BE2C (cell line): Measurements from ENCODE around the gene ABHD1.
"Not testable (repeated sequence)": the region's sequence is repeated elsewhere in the genome, so short reads cannot be mapped to it uniquely, and the experiment has no call there.

Experiments used
- DNase-seq: peaks from one replicate; pipeline ENCODE4 v3.0.0-alpha.2; 2020
- H3K27me3 ChIP-seq: fragments of 250-450 bp; sonication (Bioruptor Pico); 2 replicates; pipeline ENCODE4 v1.5.1; 2020; ENCODE audit warnings: mild to moderate bottlenecking
- H3K36me3 ChIP-seq: fragments of 250-450 bp; sonication (Bioruptor Pico); 2 replicates; pipeline ENCODE4 v1.5.1; 2020; ENCODE audit warnings: mild to moderate bottlenecking
- H3K4me1 ChIP-seq: fragments of 250-450 bp; sonication (Bioruptor Pico); 2 replicates; pipeline ENCODE4 v1.5.1; 2020
- H3K4me3 ChIP-seq: 2 replicates; pipeline ENCODE4 v1.5.1; 2011; ENCODE audit warnings: low read depth, low read length
- H3K9me3 ChIP-seq: fragments of 250-450 bp; sonication (Bioruptor Pico); 2 replicates; pipeline ENCODE4 v1.5.1; 2020
- TF ChIP-seq, protein P1 (sequence below): IDR thresholded peaks from 2 replicates; pipeline ENCODE4 v1.5.1; 2012; ENCODE audit warnings: mild to moderate bottlenecking, low read depth, low read length

Gene ABHD1

DNA sequence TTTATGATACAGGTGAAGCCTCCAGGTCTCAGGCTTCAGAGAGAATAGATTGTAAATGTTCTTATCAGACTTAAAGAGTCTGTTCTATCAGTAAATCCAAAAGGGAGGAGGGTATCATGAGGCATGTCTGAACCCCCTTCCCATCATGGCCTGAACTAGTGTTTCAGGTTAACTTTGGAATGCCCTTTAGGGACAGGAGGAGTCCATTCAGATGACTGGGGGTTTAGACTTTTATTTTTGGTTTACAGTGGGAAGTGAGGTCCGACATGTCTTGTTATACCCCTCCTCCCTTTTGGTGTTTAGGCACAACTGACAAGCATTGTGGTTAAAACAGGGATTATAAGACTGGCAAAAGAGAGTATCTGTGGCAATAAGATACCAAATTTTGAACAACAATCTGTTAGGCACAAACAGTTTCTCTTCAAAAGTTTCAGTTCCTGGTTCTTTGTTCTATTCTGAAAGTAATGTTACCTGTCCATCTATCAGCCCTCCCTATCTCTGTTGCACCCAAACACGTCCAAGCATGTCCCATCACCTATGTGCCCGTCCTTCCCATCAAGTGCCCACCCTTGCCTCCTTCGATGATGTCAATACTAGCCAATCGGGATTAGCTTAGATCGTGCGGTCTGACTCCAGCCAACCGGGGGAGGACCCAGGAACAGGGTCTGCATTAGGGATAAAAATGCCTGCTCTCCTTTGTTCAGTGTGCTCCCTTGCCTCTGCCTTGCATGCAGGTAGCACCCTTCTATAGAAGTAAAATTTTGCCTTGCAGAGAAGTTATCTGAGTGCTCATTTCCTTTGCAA is 41.5 kb downstream of the ABHD1 start:
- Histone ChIP-seq H3K27me3 (no peaks in the 10 kb centered on the region), H3K4me1 (no peaks in the 10 kb centered on the region), H3K9me3 (no peaks in the 10 kb centered on the region), H3K36me3 (no peaks in the 10 kb centered on the region), H3K4me3 (no peak overlapping the region)
- TF ChIP-seq, protein P1, sequence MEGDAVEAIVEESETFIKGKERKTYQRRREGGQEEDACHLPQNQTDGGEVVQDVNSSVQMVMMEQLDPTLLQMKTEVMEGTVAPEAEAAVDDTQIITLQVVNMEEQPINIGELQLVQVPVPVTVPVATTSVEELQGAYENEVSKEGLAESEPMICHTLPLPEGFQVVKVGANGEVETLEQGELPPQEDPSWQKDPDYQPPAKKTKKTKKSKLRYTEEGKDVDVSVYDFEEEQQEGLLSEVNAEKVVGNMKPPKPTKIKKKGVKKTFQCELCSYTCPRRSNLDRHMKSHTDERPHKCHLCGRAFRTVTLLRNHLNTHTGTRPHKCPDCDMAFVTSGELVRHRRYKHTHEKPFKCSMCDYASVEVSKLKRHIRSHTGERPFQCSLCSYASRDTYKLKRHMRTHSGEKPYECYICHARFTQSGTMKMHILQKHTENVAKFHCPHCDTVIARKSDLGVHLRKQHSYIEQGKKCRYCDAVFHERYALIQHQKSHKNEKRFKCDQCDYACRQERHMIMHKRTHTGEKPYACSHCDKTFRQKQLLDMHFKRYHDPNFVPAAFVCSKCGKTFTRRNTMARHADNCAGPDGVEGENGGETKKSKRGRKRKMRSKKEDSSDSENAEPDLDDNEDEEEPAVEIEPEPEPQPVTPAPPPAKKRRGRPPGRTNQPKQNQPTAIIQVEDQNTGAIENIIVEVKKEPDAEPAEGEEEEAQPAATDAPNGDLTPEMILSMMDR = no peak
- no peak for DNase-seq

DNA sequence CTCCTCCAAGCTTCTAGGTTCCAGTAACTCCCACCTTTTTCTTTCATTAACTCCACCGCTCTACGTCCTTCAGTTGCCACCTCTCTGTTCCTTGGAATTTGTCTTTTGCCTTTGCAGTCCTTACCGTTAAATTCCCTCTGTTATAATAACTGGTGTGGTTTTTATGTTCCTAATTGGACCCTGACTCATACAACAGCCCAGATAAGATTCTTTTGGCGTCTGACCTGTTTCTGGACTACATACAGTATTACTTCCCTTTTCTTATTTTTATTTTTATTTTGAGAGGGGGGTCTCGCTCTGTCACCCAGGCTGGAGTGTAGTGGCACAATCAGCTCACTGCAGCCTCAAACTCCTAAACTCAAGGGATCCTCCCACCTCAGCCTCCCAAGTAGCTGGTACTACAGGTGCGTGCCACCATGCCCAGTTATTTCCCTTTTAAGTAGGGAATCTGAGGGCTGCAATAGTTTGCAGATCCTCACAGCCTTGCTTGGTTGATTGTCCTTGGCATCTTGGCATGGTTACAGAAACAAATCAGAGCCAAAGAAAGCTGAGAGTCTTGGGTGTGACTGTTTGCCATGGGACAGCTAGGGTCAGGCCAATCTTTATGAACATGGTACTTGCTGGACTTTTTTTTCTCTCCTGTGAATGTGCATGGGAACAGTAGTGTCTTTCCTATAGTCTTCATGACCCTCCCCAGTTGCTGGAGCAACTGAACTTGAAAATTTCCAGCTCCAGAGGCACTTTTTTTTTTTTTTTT is 47.1 kb downstream of the ABHD1 start:
- DNase-seq = no peak
- Histone ChIP-seq H3K36me3 (no peaks in the 10 kb centered on the region), H3K27me3 (no peaks in the 10 kb centered on the region), H3K4me1 (no peaks in the 10 kb centered on the region), H3K9me3 (no peaks in the 10 kb centered on the region), H3K4me3 (no peak overlapping the region)
- TF ChIP-seq, protein P1 = no peak

DNA sequence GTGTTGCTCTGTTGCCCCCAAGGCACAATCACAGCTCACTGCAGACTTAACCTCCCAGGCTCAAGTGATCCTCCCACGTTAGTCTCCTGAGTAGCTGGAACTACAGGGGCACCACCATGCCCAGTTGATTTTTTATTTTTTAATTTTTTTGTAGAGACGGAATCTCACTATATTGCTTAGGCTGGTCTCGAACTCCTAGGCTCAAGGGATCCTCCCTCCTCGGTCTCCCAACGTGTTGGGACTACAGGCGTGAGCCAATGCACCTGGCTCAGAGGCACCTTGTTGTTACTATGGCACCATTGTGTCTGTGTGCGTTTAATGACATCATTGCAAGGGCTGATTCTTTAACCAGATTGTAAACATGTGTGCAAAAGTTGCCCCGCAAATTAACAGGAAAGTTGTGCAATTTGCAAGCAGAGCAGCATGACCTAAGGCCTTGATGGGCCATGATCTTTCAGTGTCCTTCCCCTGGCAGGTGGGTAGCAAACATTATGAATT is 47.8 kb downstream of the ABHD1 start:
- TF ChIP-seq, protein P1 = no peak
- no peaks in the 10 kb centered on the region for H3K36me3 ChIP-seq
- no peaks in the 10 kb centered on the region for H3K9me3 ChIP-seq
- no peak for DNase-seq
- no peak overlapping the region for H3K4me3 ChIP-seq
- H3K4me1 ChIP-seq = no peaks in the 10 kb centered on the region
- H3K27me3 ChIP-seq = no peaks in the 10 kb centered on the region

DNA sequence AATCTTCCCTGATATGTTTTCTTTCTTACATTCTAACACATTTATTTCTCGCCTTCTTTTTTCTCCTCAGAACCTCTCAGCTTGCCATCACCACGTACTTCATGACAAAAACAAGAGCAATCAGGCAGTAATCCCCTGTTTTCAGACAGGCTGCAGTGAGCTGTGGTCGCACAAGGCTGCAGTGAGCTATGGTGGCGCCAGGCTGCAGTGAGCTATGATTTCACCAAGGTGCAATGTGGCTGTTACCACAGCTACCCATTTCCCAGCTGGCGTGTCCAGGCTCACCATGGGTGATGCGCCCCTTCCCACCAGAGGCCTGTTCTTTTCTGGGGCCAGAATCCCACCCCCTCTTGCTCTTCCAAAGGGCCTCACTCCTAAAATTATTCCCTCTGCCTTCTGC is 51.0 kb downstream of the ABHD1 start:
- no peaks in the 10 kb centered on the region for H3K4me1 ChIP-seq
- DNase-seq = no peak
- no peaks in the 10 kb centered on the region for H3K27me3 ChIP-seq
- no peak overlapping the region for H3K4me3 ChIP-seq
- no peaks in the 10 kb centered on the region for H3K36me3 ChIP-seq
- TF ChIP-seq, protein P1 = no peak
- no peaks in the 10 kb centered on the region for H3K9me3 ChIP-seq

DNA sequence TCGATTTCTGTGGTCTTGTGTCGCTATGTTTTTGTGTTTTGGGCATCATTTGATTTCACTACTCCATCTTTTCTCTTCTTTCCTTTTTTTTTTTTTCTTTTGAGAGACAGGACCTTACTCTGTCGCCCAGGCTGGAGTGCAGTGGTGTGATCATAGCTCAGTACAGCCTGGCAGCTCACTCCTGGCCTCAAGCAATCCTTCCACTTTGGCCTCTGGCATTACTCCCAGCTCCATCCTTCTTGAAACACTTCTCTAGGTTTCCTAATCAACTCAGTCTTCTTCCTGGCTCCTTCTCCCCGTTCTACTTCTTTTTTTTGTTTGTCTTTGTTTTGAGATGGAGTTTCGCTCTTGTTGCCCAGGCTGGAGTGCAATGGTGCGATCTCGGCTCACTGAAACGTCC is 51.7 kb downstream of the ABHD1 start:
- DNase-seq = no peak
- H3K36me3 ChIP-seq = no peaks in the 10 kb centered on the region
- no peaks in the 10 kb centered on the region for H3K9me3 ChIP-seq
- TF ChIP-seq, protein P1 = no peak
- H3K4me3 ChIP-seq = no peak overlapping the region
- H3K4me1 ChIP-seq = no peaks in the 10 kb centered on the region
- no peaks in the 10 kb centered on the region for H3K27me3 ChIP-seq

DNA sequence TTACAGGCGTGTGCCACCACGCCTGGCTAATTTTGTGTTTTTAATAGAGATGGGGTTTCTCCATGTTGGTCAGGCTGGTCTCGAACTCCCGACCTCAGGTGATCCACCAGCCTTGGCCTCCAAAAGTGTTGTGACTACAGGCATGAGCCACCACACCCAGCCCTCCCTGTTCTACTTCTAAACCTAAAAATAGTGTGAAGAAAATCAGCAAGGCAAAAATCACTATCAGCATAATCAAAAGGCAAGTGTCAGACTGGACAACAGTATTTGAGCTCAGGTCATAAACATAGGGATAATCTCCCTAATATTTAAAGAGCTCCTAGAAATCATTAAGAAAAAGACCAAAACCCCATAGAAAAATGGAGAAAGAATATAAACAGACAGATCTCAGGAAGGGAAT is 52.2 kb downstream of the ABHD1 start:
- not testable (repeated sequence) for H3K4me3 ChIP-seq, H3K36me3 ChIP-seq, H3K27me3 ChIP-seq, H3K4me1 ChIP-seq, DNase-seq, H3K9me3 ChIP-seq
